Neural cell (in vitro differentiated cells): ENCODE measurements around the gene ACTR6. TPM values are rescaled to one million over a fixed set of nuclear protein-coding genes. Genes with fewer than 3 reads are reported as not detected.

Experiments
- H2AFZ ChIP-seq: fragments of 200-600, 300-800 bp; sonication (generic), shearing (Covaris generic); 2 replicates; pipeline ENCODE4 v1.6.0; 2014; ENCODE audit warnings: low read depth, mild to moderate bottlenecking, antibody characterized with exemption, low read length, moderate library complexity
- H3F3A ChIP-seq: fragments of 200-600 bp; shearing (Covaris generic); 2 replicates; pipeline ENCODE4 v1.6.1; 2016; ENCODE audit warnings: mild to moderate bottlenecking, moderate library complexity, mixed read lengths, antibody characterized with exemption, low read length; ENCODE audit not compliant: insufficient read depth, poor library complexity, severe bottlenecking
- H3K27ac ChIP-seq: fragments of 200-600, 300-800 bp; sonication (generic), shearing (Covaris generic); 2 replicates; pipeline ENCODE4 v1.5.1; 2014; ENCODE audit warnings: mild to moderate bottlenecking, low read length, moderate library complexity
- H3K27me3 ChIP-seq: fragments of 300-800, 200-600 bp; sonication (generic), shearing (Covaris generic); 2 replicates; pipeline ENCODE4 v1.6.0; 2014; ENCODE audit warnings: mild to moderate bottlenecking, low read depth, low read length, moderate library complexity; ENCODE audit not compliant: insufficient read depth
- H3K36me3 ChIP-seq: fragments of 300-800, 200-600 bp; sonication (generic), shearing (Covaris generic); 2 replicates; pipeline ENCODE4 v1.5.1; 2014; ENCODE audit warnings: mild to moderate bottlenecking, antibody characterized with exemption, low read length, moderate library complexity; ENCODE audit not compliant: insufficient read depth
- H3K4me2 ChIP-seq: fragments of 300-800, 200-600 bp; sonication (generic), shearing (Covaris generic); 2 replicates; pipeline ENCODE4 v1.6.0; 2014; ENCODE audit warnings: mild to moderate bottlenecking, low read length
- H3K4me3 ChIP-seq: fragments of 300-800, 200-600 bp; sonication (generic), shearing (Covaris generic); 2 replicates; pipeline ENCODE4 v1.5.1; 2014; ENCODE audit warnings: mild to moderate bottlenecking, low read length, moderate library complexity
- H3K79me2 ChIP-seq: fragments of 200-600 bp; shearing (Covaris generic); replicated peaks from 2 replicates; pipeline ENCODE4 v1.6.0; 2014; ENCODE audit warnings: mild to moderate bottlenecking, low read length, moderate library complexity; ENCODE audit not compliant: insufficient read depth
- H3K9ac ChIP-seq: fragments of 300-800, 200-600 bp; sonication (generic), shearing (Covaris generic); 2 replicates; pipeline ENCODE4 v1.6.1; 2016; ENCODE audit warnings: mild to moderate bottlenecking, low read length, mixed read lengths
- H3K9me2 ChIP-seq: fragments of 200-600 bp; shearing (Covaris generic); 2 replicates; pipeline ENCODE4 v1.6.1; 2016; ENCODE audit warnings: mild to moderate bottlenecking, low read length, mixed read lengths; ENCODE audit not compliant: insufficient read depth
- H3K9me3 ChIP-seq: fragments of 200-600, 300-800 bp; sonication (generic), shearing (Covaris generic); 2 replicates; pipeline ENCODE4 v1.6.1; 2016; ENCODE audit warnings: mild to moderate bottlenecking, mixed run types, low read length, moderate library complexity, mixed read lengths
- H4K20me1 ChIP-seq: fragments of 200-600 bp; shearing (Covaris generic); 2 replicates; pipeline ENCODE4 v1.6.1; 2016; ENCODE audit warnings: mild to moderate bottlenecking, mixed run types; ENCODE audit not compliant: insufficient read depth
- EP300 ChIP-seq: fragments of 450-650 bp; conservative IDR thresholded peaks from 2 replicates; pipeline ENCODE4 v1.6.1; 2014; ENCODE audit warnings: antibody characterized with exemption, mild to moderate bottlenecking, moderate library complexity; ENCODE audit not compliant: poor library complexity, severe bottlenecking
- EZH2 ChIP-seq: fragments of 200-600, 300-800 bp; shearing (Covaris generic), sonication (generic); IDR thresholded peaks from 2 replicates; pipeline ENCODE4 v1.6.1; 2014; ENCODE audit warnings: antibody characterized with exemption, low read length, borderline replicate concordance, mild to moderate bottlenecking; ENCODE audit not compliant: insufficient read depth, poor library complexity, severe bottlenecking
- MXI1 ChIP-seq: fragments of 450-650 bp; conservative IDR thresholded peaks from 2 replicates; pipeline ENCODE4 v1.6.1; 2014; ENCODE audit warnings: antibody characterized with exemption, mild to moderate bottlenecking; ENCODE audit not compliant: poor library complexity, severe bottlenecking
- POLR2AphosphoS5 ChIP-seq: IDR thresholded peaks from 2 replicates; pipeline ENCODE4 v1.6.1; 2012
- RAD21 ChIP-seq: fragments of 450-650 bp; conservative IDR thresholded peaks from 2 replicates; pipeline ENCODE4 v1.6.1; 2014; ENCODE audit warnings: antibody characterized with exemption, mild to moderate bottlenecking, moderate library complexity
- SMC3 ChIP-seq: fragments of 450-650 bp; conservative IDR thresholded peaks from 2 replicates; pipeline ENCODE4 v1.6.1; 2014; ENCODE audit warnings: antibody characterized with exemption, mild to moderate bottlenecking, moderate library complexity; ENCODE audit not compliant: poor library complexity
- TAF1 ChIP-seq: IDR thresholded peaks from 2 replicates; pipeline ENCODE4 v1.6.1; 2012; ENCODE audit warnings: low read depth
- polyA plus RNA-seq: library from polyadenylated mRNA; depleted of rRNA; stranded (reverse); fragments of >200 nt; gene quantifications from 2 replicates; pipeline ENCODE4 v1.2.3, GENCODE V29; 2014
- TF ChIP-seq, protein P1 (sequence below): fragments of 450-650 bp; IDR thresholded peaks from 2 replicates; pipeline ENCODE4 v1.5.1; 2014; ENCODE audit warnings: antibody characterized with exemption, mild to moderate bottlenecking, moderate library complexity; ENCODE audit not compliant: poor library complexity, severe bottlenecking
- TF ChIP-seq, protein P2 (sequence below): IDR thresholded peaks from 2 replicates; pipeline ENCODE4 v1.6.1; 2012; ENCODE audit warnings: borderline replicate concordance

The ACTR6 gene
- polyA plus RNA-seq, 1 donor from 2014 or later, result 128 TPM

DNA sequence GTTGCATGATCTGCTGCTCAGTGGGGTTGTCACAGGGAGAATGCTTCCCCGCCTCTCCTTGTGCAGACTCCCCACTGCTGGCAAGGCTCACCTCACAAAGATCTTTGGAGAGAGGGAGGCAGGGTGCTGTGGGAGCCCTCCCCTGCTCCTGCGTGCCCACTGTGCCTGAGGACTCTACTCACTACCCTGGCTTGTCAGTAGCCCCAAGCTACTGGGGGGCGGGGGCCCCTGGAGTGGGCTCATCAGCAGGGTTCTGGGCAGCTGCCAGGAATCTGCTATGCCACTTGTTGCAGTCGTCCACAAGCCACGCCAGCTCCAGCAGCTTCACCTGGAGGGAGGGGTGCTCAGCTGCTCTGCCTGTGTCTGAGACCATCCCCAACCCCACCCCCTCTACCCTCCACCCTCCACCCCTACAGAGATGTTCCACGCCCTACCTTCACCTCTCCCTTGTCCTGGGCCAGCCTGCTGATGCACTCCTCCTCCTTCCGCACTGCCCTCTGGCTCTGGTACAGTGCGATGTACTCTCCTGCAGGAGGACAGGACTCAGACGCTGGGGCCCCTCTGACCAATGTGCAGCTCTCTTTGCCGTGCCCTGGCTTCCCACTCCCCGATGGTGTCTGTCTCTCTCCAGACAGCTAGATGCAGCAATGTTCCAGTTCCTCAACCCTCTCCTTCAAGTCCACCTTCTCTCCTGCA lies 43.7 kb upstream of the ACTR6 start:
- Histone ChIP-seq H3K27ac (no peak overlapping the region), H3K9ac (no peak overlapping the region), H2AFZ (no peak overlapping the region), H4K20me1 (no peaks in the 10 kb centered on the region), H3K4me3 (no peak overlapping the region), H3K9me2 (no peaks in the 10 kb centered on the region), H3K36me3 (no peaks in the 10 kb centered on the region), H3F3A (no peaks in the 10 kb centered on the region), H3K4me2 (no peak overlapping the region), H3K79me2 (no peaks in the 10 kb centered on the region), H3K9me3 (no peaks in the 10 kb centered on the region), H3K27me3 (no peaks in the 10 kb centered on the region)
- no peak for TF ChIP-seq MXI1

DNA sequence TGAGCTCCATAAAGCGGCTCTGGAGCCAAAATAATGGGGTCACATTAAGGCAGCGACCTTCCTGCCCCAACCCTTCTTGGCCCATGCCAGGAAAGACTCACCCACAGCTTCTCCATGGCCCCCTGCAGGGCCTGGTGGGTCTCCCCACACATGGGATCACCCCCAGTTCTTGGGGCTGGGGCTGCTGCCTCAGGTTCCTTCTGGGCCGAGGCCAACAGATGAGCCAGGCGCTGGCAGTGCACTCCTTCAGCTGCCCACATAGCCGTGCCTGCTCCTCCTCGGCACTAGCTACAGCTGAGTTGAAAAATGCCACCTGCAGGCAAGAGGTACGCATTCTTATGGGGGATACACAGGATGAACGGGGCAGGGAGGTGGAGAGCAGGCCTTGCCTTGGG lies 43.2 kb upstream of the ACTR6 start:
- Histone ChIP-seq H3F3A (no peaks in the 10 kb centered on the region), H3K27me3 (no peaks in the 10 kb centered on the region), H3K79me2 (no peaks in the 10 kb centered on the region), H3K27ac (no peak overlapping the region), H2AFZ (no peak overlapping the region), H3K4me2 (no peak overlapping the region), H3K9me3 (no peaks in the 10 kb centered on the region), H3K9ac (no peak overlapping the region), H3K36me3 (no peaks in the 10 kb centered on the region), H4K20me1 (no peaks in the 10 kb centered on the region), H3K9me2 (no peaks in the 10 kb centered on the region), H3K4me3 (no peak overlapping the region)
- TF ChIP-seq EP300 (no peak), EZH2 (no peak), RAD21 (no peak), MXI1 (no peak)

DNA sequence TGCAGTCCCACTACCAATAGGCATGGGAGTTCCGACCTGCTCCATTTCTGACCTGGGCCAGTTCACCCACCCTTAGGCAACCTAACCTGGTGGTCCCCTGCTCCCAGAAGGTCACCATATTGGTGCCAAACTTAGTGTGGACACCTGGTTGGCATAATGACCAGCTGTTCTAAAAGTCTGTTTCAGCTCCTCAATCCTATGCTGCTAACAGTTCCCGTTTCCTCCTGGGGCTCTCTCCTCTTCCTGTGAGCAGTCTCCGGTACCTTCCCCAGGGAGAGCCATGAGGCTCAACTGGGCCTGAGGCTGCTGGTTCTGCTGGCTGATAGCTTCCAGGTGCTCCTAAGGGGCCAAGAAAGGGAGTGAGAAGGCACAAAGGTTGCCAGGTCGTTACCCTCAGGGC lies 42.1 kb upstream of the ACTR6 start:
- Histone ChIP-seq H3K4me2 (no peak overlapping the region), H3K9me3 (no peaks in the 10 kb centered on the region), H3K9me2 (no peaks in the 10 kb centered on the region), H3K27ac (no peak overlapping the region), H3K9ac (no peak overlapping the region), H2AFZ (no peak overlapping the region), H3K79me2 (no peaks in the 10 kb centered on the region), H3F3A (no peaks in the 10 kb centered on the region), H4K20me1 (no peaks in the 10 kb centered on the region), H3K36me3 (no peaks in the 10 kb centered on the region), H3K27me3 (no peaks in the 10 kb centered on the region), H3K4me3 (no peak overlapping the region)
- TF ChIP-seq MXI1, result no peak
- no peak for TF ChIP-seq SMC3
- no peak for TF ChIP-seq TAF1

DNA sequence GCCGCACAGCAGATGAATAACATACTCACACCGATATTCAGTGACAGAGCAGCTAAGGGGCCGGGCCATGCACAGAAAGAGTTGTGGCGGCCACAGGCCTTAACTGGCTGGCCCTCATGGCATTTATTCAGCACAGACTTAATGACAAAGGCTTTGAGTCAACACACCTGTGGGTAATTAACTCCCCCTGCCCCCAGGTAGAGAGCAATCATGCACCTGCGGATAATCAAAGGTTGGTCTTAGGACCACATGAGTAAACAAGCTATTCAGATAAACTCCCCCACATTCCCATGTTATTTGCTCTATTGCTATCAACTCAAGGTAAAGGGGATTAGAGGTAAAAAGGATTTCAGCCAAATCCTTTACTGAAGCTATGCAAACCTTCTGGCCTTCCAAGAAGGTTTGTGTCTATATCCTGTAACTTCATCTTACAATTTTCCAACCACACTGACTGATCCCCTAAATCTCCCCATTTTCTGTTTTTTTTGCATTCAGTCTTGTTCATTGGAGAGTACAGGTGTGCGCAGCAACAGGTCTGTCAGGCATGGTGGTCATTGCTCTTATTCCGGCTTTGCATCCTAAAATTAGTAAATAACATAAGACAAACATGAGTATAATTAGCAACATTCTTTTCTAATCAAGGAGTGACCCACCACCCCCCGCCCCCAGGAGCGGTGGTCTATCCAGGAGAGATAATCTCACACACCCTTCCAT lies 41.1 kb upstream of the ACTR6 start:
- no peak overlapping the region for H3K9ac ChIP-seq
- H3K27ac ChIP-seq, result no peak overlapping the region
- no peak overlapping the region for H3K4me3 ChIP-seq
- H3K79me2 ChIP-seq, result no peaks in the 10 kb centered on the region
- no peaks in the 10 kb centered on the region for H3K27me3 ChIP-seq
- H3K4me2 ChIP-seq, result no peak overlapping the region
- no peaks in the 10 kb centered on the region for H3K9me2 ChIP-seq
- no peak for TF ChIP-seq POLR2AphosphoS5
- TF ChIP-seq SMC3, result no peak
- TF ChIP-seq, protein P1, sequence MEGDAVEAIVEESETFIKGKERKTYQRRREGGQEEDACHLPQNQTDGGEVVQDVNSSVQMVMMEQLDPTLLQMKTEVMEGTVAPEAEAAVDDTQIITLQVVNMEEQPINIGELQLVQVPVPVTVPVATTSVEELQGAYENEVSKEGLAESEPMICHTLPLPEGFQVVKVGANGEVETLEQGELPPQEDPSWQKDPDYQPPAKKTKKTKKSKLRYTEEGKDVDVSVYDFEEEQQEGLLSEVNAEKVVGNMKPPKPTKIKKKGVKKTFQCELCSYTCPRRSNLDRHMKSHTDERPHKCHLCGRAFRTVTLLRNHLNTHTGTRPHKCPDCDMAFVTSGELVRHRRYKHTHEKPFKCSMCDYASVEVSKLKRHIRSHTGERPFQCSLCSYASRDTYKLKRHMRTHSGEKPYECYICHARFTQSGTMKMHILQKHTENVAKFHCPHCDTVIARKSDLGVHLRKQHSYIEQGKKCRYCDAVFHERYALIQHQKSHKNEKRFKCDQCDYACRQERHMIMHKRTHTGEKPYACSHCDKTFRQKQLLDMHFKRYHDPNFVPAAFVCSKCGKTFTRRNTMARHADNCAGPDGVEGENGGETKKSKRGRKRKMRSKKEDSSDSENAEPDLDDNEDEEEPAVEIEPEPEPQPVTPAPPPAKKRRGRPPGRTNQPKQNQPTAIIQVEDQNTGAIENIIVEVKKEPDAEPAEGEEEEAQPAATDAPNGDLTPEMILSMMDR, result no peak
- TF ChIP-seq EP300, result no peak
- TF ChIP-seq, protein P2, sequence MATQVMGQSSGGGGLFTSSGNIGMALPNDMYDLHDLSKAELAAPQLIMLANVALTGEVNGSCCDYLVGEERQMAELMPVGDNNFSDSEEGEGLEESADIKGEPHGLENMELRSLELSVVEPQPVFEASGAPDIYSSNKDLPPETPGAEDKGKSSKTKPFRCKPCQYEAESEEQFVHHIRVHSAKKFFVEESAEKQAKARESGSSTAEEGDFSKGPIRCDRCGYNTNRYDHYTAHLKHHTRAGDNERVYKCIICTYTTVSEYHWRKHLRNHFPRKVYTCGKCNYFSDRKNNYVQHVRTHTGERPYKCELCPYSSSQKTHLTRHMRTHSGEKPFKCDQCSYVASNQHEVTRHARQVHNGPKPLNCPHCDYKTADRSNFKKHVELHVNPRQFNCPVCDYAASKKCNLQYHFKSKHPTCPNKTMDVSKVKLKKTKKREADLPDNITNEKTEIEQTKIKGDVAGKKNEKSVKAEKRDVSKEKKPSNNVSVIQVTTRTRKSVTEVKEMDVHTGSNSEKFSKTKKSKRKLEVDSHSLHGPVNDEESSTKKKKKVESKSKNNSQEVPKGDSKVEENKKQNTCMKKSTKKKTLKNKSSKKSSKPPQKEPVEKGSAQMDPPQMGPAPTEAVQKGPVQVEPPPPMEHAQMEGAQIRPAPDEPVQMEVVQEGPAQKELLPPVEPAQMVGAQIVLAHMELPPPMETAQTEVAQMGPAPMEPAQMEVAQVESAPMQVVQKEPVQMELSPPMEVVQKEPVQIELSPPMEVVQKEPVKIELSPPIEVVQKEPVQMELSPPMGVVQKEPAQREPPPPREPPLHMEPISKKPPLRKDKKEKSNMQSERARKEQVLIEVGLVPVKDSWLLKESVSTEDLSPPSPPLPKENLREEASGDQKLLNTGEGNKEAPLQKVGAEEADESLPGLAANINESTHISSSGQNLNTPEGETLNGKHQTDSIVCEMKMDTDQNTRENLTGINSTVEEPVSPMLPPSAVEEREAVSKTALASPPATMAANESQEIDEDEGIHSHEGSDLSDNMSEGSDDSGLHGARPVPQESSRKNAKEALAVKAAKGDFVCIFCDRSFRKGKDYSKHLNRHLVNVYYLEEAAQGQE, result no peak
- TF ChIP-seq RAD21, result no peak
- no peak for TF ChIP-seq TAF1
- no peak for TF ChIP-seq MXI1
- no peak for TF ChIP-seq EZH2
- no peaks in the 10 kb centered on the region for H3K9me3 ChIP-seq
- no peaks in the 10 kb centered on the region for H3F3A ChIP-seq
- H3K36me3 ChIP-seq, result no peaks in the 10 kb centered on the region
- H2AFZ ChIP-seq, result no peak overlapping the region
- no peaks in the 10 kb centered on the region for H4K20me1 ChIP-seq
